Measurements from ENCODE around the gene EXOSC5. TPM values are rescaled to one million over a fixed set of nuclear protein-coding genes. Genes with fewer than 3 reads are reported as not detected.

Gene EXOSC5
- total RNA-seq, 1 experiment from 2014 or later: 58.7 TPM

DNA sequence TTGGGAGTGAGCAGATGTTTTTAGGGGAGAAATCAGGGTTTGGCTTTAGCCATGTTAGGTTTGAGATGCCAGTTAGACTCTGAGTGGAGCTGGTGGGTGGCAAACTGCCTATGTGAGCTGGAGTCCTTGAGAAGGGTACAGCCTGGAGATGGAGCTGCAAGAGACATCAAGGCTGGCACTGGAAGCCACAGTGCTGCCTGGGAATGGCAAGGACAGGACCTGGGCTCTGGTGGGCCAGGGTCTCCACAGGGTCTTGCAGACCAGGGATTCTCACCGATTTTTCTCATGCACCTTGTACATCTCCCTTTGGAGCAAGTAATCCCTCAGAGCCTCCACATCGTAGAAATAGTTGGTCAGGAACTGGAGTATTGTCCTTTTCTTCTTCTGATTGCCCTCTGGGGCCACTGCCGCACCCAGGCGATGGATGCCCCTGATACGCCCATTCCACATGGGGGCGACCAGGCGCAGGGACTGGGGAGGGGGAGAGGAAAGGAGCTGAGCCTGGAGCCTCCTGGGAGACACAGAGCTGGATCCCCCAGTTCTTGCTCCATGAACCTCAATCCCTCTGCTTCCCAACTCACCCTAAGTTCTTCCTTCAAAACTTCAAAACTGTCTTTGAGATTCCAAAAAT is 40.9 kb upstream of the EXOSC5 start:
- DNase-seq: no peak
- H4K8ac ChIP-seq (replicated peaks; ENCODE audit: insufficient read length, low read depth, low read length): no peak overlapping the region
- no peak overlapping the region for H3K23ac ChIP-seq (ENCODE audit: insufficient read length, low read depth, low read length)
- H3K27me3 ChIP-seq (ENCODE audit: insufficient read depth, low read length): no peaks in the 10 kb centered on the region
- H3K56ac ChIP-seq (ENCODE audit: insufficient read length, low read depth, low read length): no peak overlapping the region
- peaks cover 6 to 20% (median 14%) of the 10 kb centered on the region in 3 experiments for H3K36me3 Mint-ChIP-seq (ENCODE audit: insufficient read depth in 1 of 3, low read depth in 3 of 3)
- no peak overlapping the region for H2AK5ac ChIP-seq (ENCODE audit: insufficient read length, low read length)
- TF ChIP-seq, protein P1, sequence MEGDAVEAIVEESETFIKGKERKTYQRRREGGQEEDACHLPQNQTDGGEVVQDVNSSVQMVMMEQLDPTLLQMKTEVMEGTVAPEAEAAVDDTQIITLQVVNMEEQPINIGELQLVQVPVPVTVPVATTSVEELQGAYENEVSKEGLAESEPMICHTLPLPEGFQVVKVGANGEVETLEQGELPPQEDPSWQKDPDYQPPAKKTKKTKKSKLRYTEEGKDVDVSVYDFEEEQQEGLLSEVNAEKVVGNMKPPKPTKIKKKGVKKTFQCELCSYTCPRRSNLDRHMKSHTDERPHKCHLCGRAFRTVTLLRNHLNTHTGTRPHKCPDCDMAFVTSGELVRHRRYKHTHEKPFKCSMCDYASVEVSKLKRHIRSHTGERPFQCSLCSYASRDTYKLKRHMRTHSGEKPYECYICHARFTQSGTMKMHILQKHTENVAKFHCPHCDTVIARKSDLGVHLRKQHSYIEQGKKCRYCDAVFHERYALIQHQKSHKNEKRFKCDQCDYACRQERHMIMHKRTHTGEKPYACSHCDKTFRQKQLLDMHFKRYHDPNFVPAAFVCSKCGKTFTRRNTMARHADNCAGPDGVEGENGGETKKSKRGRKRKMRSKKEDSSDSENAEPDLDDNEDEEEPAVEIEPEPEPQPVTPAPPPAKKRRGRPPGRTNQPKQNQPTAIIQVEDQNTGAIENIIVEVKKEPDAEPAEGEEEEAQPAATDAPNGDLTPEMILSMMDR (conservative IDR thresholded peaks at IDR 0.05): no peak
- no peak overlapping the region for H3T11ph ChIP-seq (ENCODE audit: low read length)
- no peak overlapping the region for H3K4ac ChIP-seq (ENCODE audit: low read depth, low read length)
- no peak overlapping the region for H4K5ac ChIP-seq (ENCODE audit: insufficient read length, low read depth, low read length)
- H2BK12ac ChIP-seq (ENCODE audit: insufficient read length, low read depth, low read length): no peak overlapping the region
- H3K4me3 Mint-ChIP-seq: peak overlapping the region in 1 of 2 experiments; percentile 27; a peak in 1 of 5 replicates
- no peak overlapping the region for H3K18ac ChIP-seq (ENCODE audit: insufficient read length, low read depth, low read length)
- H3K9me3 Mint-ChIP-seq: peaks cover 0 to 3% of the 10 kb centered on the region in 2 experiments; a peak in 1 of 5 replicates
- no peaks in the 10 kb centered on the region for H3K23me2 ChIP-seq (ENCODE audit: insufficient read length, low read depth, low read length, poor library complexity, severe bottlenecking)
- H4K20me1 ChIP-seq (ENCODE audit: control insufficient read depth, insufficient read depth, insufficient read length): no peaks in the 10 kb centered on the region
- no peak overlapping the region for H2BK15ac ChIP-seq (ENCODE audit: low read depth, low read length)
- H3K4me2 ChIP-seq (ENCODE audit: insufficient read depth, insufficient read length, low read length): no peak overlapping the region
- H3K9ac ChIP-seq (ENCODE audit: extremely low read depth, insufficient read length, low read length): no peak overlapping the region
- H3K79me2 ChIP-seq (ENCODE audit: insufficient read depth, low read length): no peaks in the 10 kb centered on the region
- H3K4me1 ChIP-seq (ENCODE audit: insufficient read depth, low read length): no peaks in the 10 kb centered on the region
- no peak overlapping the region for H2BK120ac ChIP-seq (ENCODE audit: low read depth, low read length, poor library complexity, severe bottlenecking)
- no peak overlapping the region for H4K91ac ChIP-seq (ENCODE audit: insufficient read length, low read depth, low read length)
- no peak overlapping the region for H3K27ac Mint-ChIP-seq
- H3K27me3 Mint-ChIP-seq (ENCODE audit: low read depth): peaks cover 5% of the 10 kb centered on the region; the same call in 1 of the 2 replicates
- H3K79me1 ChIP-seq (ENCODE audit: insufficient read depth, low read depth, low read length, poor library complexity, severe bottlenecking): peaks cover 3% of the 10 kb centered on the region
- H2BK5ac ChIP-seq (ENCODE audit: insufficient read length, low read length): no peak overlapping the region
- no peak overlapping the region for H2BK20ac ChIP-seq (ENCODE audit: low read depth, low read length, poor library complexity, severe bottlenecking)
- no peak overlapping the region for H3K27ac ChIP-seq (ENCODE audit: insufficient read length, low read depth, low read length)
- H3K14ac ChIP-seq (ENCODE audit: insufficient read depth, low read length): no peak overlapping the region
- H3K4me1 Mint-ChIP-seq: 0 out of 4 replicates have a peak, but pooled peaks cover 0 to 4% of the 10 kb centered on the region in 2 experiments
- H3K9me3 ChIP-seq (ENCODE audit: control insufficient read depth, low read depth, low read length): no peaks in the 10 kb centered on the region
- no peak overlapping the region for H2AFZ ChIP-seq (ENCODE audit: low read length)
- no CpG with 5 or more reads among the region's 7 CpGs for WGBS (ENCODE audit: extremely low coverage, insufficient read length, low lambda C conversion rate)
